Measurements from ENCODE around the gene IFNAR2. TPM values are rescaled to one million over a fixed set of nuclear protein-coding genes. Genes with fewer than 3 reads are reported as not detected.
A peak's percentile ranks its signal among the peaks of the same experiment; 100 is the strongest.
"Not testable (repeated sequence)": the region's sequence is repeated elsewhere in the genome, so short reads cannot be mapped to it uniquely, and the experiment has no call there.

The IFNAR2 gene
- total RNA-seq, 1 donor from 2014 or later = 2.2 TPM

DNA sequence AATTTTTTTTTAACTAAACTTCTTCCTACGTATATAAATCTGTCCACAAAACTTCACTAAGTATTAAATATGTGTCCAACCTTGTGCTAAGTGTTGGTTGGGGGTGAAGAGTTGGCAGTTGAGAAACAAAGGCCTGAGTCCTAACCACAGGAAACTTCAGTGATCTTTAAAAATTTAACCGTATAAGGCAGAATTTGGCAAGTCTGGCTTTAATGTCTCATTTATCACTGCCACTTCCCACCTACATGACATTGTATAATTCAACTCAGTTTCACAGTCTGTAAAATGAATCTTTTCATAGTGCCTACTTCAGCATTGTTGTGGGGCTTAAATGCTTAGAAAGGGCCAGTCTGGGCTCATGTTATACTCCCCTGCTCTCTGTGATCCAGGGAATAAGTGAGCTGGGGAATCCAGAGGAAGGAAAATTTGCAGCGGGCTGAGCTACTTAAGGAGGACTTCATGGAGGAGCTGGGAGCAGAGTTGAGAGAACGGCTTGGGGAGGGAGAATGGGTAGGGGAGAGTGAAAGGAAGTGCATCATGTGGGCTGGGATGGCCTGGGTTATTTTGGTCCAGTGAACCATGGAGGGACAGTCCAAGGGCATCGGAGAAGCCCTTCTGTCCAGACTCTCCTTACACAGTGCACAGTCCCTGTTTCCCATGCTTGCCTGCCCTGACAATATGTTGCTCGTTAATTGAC is 14.5 kb downstream of the IFNAR2 start:
- DNase-seq (ENCODE audit: low spot score) = no peak

GRCh38 chr21:33244779-33245105 is 15.0 kb downstream of the IFNAR2 start:
- no peak for DNase-seq (ENCODE audit: low spot score)

GRCh38 chr21:33245289-33245918 is 15.7 kb downstream of the IFNAR2 start:
- no peak for DNase-seq (ENCODE audit: low spot score)

GRCh38 chr21:33246506-33246905 is 16.8 kb downstream of the IFNAR2 start:
- no peak for DNase-seq (ENCODE audit: low spot score)

DNA sequence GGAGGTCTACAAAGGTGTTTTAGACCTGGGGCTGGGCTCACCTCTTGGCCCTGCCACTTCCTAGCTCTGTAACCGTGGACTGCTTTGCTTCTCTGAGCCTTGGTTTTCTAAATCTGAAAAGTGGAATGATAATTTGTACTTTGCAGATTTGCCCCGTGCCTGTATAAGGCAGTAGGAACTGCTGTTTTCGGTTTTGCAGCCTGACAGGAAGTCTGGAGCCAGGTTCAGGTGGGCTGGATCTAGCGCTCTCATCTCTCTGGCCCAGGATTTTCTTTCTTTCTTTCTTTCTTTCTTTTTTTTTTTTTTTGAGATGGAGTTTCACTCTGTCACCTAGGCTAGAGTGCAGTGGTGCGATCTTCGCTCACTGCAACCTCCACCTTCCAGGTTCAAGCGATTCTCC is 17.2 kb downstream of the IFNAR2 start:
- no peak for DNase-seq (ENCODE audit: low spot score)

- DNase-seq (ENCODE audit: low spot score) = no peak
Measured at GRCh38 chr21:33247599-33247998, 17.9 kb downstream of the IFNAR2 start.

DNA sequence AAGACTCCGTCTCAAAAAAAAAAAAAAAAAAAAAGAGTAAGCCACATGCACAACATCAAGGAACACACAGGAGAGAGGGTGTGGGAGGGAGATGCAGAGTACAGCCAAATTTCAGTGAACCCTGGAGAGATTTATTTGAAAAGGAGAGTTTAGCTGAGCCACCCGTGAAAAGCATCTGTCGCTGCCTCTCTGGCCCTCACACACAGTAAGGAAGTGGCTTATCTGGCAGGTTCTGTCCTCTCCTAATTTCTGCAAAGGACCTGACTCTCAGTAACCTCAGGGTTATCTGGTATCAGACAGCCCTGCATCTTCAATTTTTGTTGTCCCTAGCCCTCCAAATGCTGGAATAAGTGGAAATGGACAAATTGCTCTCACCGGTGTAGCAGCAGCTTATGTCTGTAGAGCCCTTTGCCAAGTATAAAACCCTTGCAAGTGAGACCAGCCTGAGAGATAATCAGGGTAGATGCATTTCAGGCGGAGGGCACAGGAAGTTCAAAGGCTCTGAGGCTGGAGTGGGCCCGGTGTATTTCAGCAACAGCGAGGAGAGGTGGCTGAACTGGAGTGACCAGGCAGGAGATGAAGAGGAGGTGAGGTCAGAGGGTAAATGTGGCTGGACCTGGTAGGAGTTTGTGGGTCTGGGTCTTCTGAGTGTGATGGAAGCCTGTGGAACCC is 19.7 kb downstream of the IFNAR2 start:
- no peak for DNase-seq (ENCODE audit: low spot score)

GRCh38 chr21:33251119-33251518 is 21.4 kb downstream of the IFNAR2 start:
- no peak for DNase-seq (ENCODE audit: low spot score)

- not testable (repeated sequence) for DNase-seq (ENCODE audit: low spot score)
Measured at GRCh38 chr21:33253382-33253781, 23.6 kb downstream of the IFNAR2 start.

GRCh38 chr21:33254766-33255165 is 25.0 kb downstream of the IFNAR2 start:
- DNase-seq (ENCODE audit: low spot score) = no peak

GRCh38 chr21:33255404-33255803 is 25.7 kb downstream of the IFNAR2 start:
- DNase-seq (ENCODE audit: low spot score) = no peak

GRCh38 chr21:33256019-33256418 is 26.3 kb downstream of the IFNAR2 start:
- no peak for DNase-seq (ENCODE audit: low spot score)

DNA sequence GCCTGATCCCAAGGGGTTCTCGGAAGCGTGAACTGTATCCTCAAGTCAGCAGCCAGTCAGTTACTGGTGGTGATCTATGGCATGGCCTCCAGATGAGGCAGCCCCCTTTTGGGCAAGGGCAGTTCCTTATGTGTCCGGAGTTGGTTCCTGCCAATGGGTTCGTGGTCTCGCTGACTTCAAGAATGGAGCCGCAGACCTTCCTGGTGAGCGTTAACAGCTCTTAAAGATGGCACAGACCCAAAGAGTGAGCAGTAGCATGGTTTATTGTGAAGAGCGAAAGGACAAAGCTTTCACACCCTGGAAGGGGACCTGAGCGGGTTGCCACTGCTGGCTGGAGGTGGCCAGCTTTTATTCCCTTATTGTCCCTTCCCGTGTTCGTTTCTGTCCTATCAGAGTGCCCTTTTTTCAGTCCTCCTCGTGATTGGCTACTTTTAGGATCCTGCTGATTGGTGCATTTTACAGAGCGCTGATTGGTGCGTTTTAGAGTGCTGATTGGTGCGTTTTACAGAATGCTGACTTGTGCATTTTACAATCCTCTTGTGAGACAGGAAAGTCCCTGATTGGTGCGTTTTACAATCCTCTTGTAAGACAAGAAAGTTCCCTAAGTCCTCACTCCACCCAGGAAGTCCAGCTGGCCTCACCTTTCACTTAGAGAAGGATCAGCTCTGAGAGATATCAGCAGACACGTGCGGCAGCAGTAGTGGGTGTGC is 27.5 kb downstream of the IFNAR2 start:
- no peak for DNase-seq (ENCODE audit: low spot score)

- DNase-seq (ENCODE audit: low spot score) = no peak
Measured at GRCh38 chr21:33258475-33258874, 28.7 kb downstream of the IFNAR2 start.

GRCh38 chr21:33259428-33259827 is 29.7 kb downstream of the IFNAR2 start:
- no peak for DNase-seq (ENCODE audit: low spot score)

DNA sequence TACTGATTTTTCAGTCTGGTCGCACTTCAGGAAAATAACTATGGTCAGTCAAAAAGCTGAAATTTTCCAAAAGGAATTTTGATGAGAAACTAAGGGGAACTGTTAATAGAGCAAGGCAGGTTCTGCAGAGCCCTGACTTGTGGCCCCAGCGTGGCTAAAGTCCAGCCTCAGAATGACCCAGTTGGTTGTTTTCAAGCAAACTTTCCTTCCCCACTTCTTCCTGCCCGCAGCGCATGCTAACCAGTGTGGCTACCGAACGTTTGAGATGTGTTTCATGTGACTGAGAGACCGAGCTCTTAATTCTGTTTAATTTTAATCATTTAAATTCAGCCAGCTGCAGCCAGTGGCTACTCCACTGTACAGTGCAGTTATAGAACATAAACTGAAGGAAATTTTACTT is 30.3 kb downstream of the IFNAR2 start:
- no peak for DNase-seq (ENCODE audit: low spot score)

- DNase-seq (ENCODE audit: low spot score) = peak; percentile 12
Measured at GRCh38 chr21:33261635-33262034, 31.9 kb downstream of the IFNAR2 start.

- no peak for DNase-seq (ENCODE audit: low spot score)
Measured at GRCh38 chr21:33262921-33263320, 33.2 kb downstream of the IFNAR2 start.

GRCh38 chr21:33264561-33264960 is 34.8 kb downstream of the IFNAR2 start:
- no peak for DNase-seq (ENCODE audit: low spot score)

DNA sequence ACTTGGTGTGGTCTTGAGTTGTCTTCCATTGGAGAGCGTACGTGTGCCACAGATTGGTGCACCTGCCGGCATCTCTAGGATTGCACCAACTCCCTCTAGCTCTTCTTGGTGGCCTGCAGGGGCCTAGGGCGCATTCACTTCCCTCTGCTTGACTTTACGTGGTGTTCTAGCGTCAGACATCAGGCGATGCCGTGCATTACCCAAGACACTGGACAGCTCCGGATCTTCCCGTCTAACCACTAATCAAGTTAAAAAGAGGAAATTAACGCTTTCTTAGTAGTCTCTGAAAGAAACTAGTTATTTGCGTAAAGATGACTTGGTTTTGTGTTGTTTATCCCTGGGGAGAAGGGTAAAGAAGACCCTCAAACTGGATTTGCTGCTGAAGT is 35.9 kb downstream of the IFNAR2 start:
- DNase-seq (ENCODE audit: low spot score) = peak; percentile 65

- peak; percentile 81 for DNase-seq (ENCODE audit: low spot score)
Measured at GRCh38 chr21:33266050-33266788, 36.5 kb downstream of the IFNAR2 start, which contains the start of gene IL10RB. TSS of gene IL10RB (plus strand) at chr21:33266367. CDS start at chr21:33266466, 99 bp downstream.

DNA sequence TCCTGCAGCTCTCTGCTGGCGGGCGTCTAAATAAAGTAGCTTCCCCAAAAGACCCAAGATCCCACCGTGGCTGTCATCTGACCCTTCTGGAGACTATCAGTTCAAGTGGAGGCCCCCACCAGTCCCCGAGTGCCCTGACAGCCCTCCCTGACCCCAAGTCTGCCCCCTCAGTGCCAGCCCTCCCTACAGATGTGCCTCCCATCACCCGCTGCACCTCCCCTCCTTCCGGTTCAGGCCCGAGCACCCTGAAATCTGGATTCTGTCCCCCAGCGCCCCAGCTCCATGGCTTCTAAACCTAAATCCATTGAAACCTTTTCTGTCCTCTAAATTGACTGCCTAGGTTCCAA is 37.0 kb downstream of the IFNAR2 start:
- no peak for DNase-seq (ENCODE audit: low spot score)
